Panc1 (cell line): ENCODE measurements around the gene AP4E1.

ENCODE experiments used
- TF ChIP-seq, protein P1 (sequence below): fragments of 450-650 bp; IDR thresholded peaks from 2 replicates; pipeline ENCODE4 v1.5.1; 2017; ENCODE audit warnings: mild to moderate bottlenecking
- TF ChIP-seq, protein P2 (sequence below), 2 experiments: IDR thresholded peaks; 2 replicates each; pipeline ENCODE4 v1.6.1; 2011 to 2012; ENCODE audit warnings: low read depth in 2 of 2, control low read depth in 1 of 2, low read length in 1 of 2, mild to moderate bottlenecking in 1 of 2, moderate library complexity in 1 of 2; ENCODE audit not compliant: insufficient read depth in 1 of 2

DNA sequence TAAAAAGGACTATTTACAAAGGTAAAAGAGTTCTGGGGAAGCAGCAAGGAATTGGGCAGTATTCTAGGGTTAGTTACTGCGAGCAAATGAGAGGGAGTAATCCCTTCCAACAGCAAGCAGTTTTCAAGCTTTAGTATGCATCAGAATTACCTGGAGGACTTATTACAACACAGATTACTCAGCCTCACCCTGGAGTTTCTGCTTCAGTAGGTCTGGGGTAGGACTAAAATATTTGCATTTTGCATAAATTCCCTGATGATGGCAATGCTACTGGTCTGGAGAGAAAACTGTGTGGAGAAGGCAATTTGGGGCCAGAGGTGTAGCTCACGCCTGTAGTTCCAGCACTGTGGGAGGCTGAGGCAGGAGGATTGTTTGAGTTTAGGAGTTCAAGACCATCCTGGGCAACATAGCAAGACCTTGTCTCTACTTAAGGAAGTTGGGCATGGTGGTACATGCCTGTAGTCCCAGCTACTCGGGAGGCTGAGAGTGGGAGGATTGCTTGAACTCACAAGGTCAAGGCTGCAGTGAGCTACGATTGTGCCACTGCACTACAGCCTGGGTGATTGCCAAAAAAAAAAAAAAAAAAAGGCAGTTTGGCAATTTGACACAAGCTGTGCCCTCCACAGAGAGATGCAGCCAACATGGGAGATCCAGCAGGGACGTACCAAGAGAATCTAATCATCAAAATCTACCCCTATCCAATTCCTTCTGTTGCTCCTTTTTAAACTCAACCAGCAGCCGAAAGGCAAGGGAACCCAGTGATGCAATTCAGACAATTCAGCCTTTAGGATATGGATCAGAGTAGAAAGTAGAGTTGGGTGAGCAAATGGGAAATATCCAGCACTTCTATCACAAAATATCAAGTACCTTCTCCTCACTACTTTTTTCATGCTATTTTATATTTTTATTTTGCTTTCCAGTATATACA, 27.1 kb upstream of the AP4E1 start:
- TF ChIP-seq, protein P1, sequence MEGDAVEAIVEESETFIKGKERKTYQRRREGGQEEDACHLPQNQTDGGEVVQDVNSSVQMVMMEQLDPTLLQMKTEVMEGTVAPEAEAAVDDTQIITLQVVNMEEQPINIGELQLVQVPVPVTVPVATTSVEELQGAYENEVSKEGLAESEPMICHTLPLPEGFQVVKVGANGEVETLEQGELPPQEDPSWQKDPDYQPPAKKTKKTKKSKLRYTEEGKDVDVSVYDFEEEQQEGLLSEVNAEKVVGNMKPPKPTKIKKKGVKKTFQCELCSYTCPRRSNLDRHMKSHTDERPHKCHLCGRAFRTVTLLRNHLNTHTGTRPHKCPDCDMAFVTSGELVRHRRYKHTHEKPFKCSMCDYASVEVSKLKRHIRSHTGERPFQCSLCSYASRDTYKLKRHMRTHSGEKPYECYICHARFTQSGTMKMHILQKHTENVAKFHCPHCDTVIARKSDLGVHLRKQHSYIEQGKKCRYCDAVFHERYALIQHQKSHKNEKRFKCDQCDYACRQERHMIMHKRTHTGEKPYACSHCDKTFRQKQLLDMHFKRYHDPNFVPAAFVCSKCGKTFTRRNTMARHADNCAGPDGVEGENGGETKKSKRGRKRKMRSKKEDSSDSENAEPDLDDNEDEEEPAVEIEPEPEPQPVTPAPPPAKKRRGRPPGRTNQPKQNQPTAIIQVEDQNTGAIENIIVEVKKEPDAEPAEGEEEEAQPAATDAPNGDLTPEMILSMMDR = no peak
- TF ChIP-seq, protein P2, sequence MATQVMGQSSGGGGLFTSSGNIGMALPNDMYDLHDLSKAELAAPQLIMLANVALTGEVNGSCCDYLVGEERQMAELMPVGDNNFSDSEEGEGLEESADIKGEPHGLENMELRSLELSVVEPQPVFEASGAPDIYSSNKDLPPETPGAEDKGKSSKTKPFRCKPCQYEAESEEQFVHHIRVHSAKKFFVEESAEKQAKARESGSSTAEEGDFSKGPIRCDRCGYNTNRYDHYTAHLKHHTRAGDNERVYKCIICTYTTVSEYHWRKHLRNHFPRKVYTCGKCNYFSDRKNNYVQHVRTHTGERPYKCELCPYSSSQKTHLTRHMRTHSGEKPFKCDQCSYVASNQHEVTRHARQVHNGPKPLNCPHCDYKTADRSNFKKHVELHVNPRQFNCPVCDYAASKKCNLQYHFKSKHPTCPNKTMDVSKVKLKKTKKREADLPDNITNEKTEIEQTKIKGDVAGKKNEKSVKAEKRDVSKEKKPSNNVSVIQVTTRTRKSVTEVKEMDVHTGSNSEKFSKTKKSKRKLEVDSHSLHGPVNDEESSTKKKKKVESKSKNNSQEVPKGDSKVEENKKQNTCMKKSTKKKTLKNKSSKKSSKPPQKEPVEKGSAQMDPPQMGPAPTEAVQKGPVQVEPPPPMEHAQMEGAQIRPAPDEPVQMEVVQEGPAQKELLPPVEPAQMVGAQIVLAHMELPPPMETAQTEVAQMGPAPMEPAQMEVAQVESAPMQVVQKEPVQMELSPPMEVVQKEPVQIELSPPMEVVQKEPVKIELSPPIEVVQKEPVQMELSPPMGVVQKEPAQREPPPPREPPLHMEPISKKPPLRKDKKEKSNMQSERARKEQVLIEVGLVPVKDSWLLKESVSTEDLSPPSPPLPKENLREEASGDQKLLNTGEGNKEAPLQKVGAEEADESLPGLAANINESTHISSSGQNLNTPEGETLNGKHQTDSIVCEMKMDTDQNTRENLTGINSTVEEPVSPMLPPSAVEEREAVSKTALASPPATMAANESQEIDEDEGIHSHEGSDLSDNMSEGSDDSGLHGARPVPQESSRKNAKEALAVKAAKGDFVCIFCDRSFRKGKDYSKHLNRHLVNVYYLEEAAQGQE (IDR thresholded peaks at IDR 0.05; ENCODE audit: insufficient read depth in 1 of 2, low read depth in 2 of 2, low read length in 1 of 2) = no peak
